ENCODE measurements around the gene UCHL3.

DNA sequence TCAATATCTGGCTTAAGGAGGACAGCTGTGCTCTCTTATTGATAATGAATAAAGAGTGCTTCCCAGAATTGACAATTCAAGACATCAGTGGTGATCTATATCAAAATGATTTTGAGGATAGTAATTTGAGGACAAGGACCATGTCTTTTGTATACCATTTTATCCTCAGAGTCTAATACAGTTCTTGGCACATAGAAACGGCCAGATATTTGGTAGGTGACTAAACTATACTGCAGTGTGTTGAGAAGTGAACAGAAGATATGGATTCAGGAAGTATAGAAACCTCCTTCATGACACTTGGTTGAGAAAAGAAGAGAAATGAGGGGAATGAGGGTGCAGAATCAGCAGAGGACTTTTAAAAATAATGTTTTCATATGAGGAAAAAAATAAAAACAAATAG is 70.4 kb downstream of the UCHL3 start:
- TF ChIP-seq, protein P1, sequence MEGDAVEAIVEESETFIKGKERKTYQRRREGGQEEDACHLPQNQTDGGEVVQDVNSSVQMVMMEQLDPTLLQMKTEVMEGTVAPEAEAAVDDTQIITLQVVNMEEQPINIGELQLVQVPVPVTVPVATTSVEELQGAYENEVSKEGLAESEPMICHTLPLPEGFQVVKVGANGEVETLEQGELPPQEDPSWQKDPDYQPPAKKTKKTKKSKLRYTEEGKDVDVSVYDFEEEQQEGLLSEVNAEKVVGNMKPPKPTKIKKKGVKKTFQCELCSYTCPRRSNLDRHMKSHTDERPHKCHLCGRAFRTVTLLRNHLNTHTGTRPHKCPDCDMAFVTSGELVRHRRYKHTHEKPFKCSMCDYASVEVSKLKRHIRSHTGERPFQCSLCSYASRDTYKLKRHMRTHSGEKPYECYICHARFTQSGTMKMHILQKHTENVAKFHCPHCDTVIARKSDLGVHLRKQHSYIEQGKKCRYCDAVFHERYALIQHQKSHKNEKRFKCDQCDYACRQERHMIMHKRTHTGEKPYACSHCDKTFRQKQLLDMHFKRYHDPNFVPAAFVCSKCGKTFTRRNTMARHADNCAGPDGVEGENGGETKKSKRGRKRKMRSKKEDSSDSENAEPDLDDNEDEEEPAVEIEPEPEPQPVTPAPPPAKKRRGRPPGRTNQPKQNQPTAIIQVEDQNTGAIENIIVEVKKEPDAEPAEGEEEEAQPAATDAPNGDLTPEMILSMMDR (IDR thresholded peaks at IDR 0.05) = no peak
- TF ChIP-seq POLR2A (IDR thresholded peaks at IDR 0.05) = no peak
